Measurements from ENCODE around the gene SLC35F6.
A peak's percentile ranks its signal among the peaks of the same experiment; 100 is the strongest.
"Not testable (repeated sequence)": the region's sequence is repeated elsewhere in the genome, so short reads cannot be mapped to it uniquely, and the experiment has no call there.

SLC35F6 gene

GRCh38 chr2:26746934-26747333 is 17.1 kb upstream of the SLC35F6 start:
- Histone ChIP-seq H3K4me3 (ENCODE audit: low read length) (no peak overlapping the region), H3K36me3 (ENCODE audit: insufficient read depth, low read depth, low read length) (no peaks in the 10 kb centered on the region), H3K4me1 (ENCODE audit: insufficient read depth, low read length) (peaks cover 13% of the 10 kb centered on the region; the same call in 1 of the 2 replicates), H3K27ac (ENCODE audit: low read length) (no peak overlapping the region), H3K9me3 (ENCODE audit: insufficient read depth, low read depth, low read length) (peaks cover 6% of the 10 kb centered on the region), H3K27me3 (ENCODE audit: insufficient read depth, low read length) (peaks cover 23% of the 10 kb centered on the region; the same call in 1 of the 2 replicates), H3K9ac (ENCODE audit: low read depth, low read length) (no peak overlapping the region)

- peak overlapping the region; percentile 54; the same call in 1 of the 2 replicates for H3K4me3 ChIP-seq (ENCODE audit: low read length)
- peak overlapping the region; percentile 56; the same call in 1 of the 2 replicates for H3K9ac ChIP-seq (ENCODE audit: low read depth, low read length)
- H3K4me1 ChIP-seq (ENCODE audit: insufficient read depth, low read length) = peaks cover 24% of the 10 kb centered on the region
- not testable (repeated sequence) for H3K27ac ChIP-seq (ENCODE audit: low read length); H3K36me3 ChIP-seq (ENCODE audit: insufficient read depth, low read depth, low read length); H3K9me3 ChIP-seq (ENCODE audit: insufficient read depth, low read depth, low read length)
- H3K27me3 ChIP-seq (ENCODE audit: insufficient read depth, low read length) = peaks cover 33% of the 10 kb centered on the region; the same call in 1 of the 2 replicates
Observed at GRCh38 chr2:26749787-26750420, 14.2 kb upstream of the SLC35F6 start.

GRCh38 chr2:26750467-26750866 is 13.6 kb upstream of the SLC35F6 start:
- H3K4me3 ChIP-seq (ENCODE audit: low read length) = peak overlapping the region; percentile 54; the same call in 1 of the 2 replicates
- 0 out of 2 replicates have a peak overlapping the region, but pooled peaks have one; percentile 56 for H3K9ac ChIP-seq (ENCODE audit: low read depth, low read length)
- peaks cover 33% of the 10 kb centered on the region; the same call in 1 of the 2 replicates for H3K27me3 ChIP-seq (ENCODE audit: insufficient read depth, low read length)
- not testable (repeated sequence) for H3K36me3 ChIP-seq (ENCODE audit: insufficient read depth, low read depth, low read length); H3K27ac ChIP-seq (ENCODE audit: low read length); H3K9me3 ChIP-seq (ENCODE audit: insufficient read depth, low read depth, low read length)
- peaks cover 30% of the 10 kb centered on the region for H3K4me1 ChIP-seq (ENCODE audit: insufficient read depth, low read length)

- H3K27me3 ChIP-seq (ENCODE audit: insufficient read depth, low read length) = peaks cover 33% of the 10 kb centered on the region; the same call in 1 of the 2 replicates
- H3K9me3 ChIP-seq (ENCODE audit: insufficient read depth, low read depth, low read length) = peaks cover 6% of the 10 kb centered on the region
- H3K36me3 ChIP-seq (ENCODE audit: insufficient read depth, low read depth, low read length) = no peaks in the 10 kb centered on the region
- H3K9ac ChIP-seq (ENCODE audit: low read depth, low read length) = no peak overlapping the region
- H3K4me1 ChIP-seq (ENCODE audit: insufficient read depth, low read length) = peaks cover 37% of the 10 kb centered on the region
- no peak overlapping the region for H3K27ac ChIP-seq (ENCODE audit: low read length)
- no peak overlapping the region for H3K4me3 ChIP-seq (ENCODE audit: low read length)
Observed at GRCh38 chr2:26752656-26753055, 11.4 kb upstream of the SLC35F6 start.

GRCh38 chr2:26754539-26754938 is 9.5 kb upstream of the SLC35F6 start:
- peaks cover 23% of the 10 kb centered on the region; the same call in 1 of the 2 replicates for H3K27me3 ChIP-seq (ENCODE audit: insufficient read depth, low read length)
- H3K9me3 ChIP-seq (ENCODE audit: insufficient read depth, low read depth, low read length) = peaks cover 6% of the 10 kb centered on the region
- H3K36me3 ChIP-seq (ENCODE audit: insufficient read depth, low read depth, low read length) = no peaks in the 10 kb centered on the region
- H3K4me1 ChIP-seq (ENCODE audit: insufficient read depth, low read length) = peaks cover 38% of the 10 kb centered on the region
- H3K27ac ChIP-seq (ENCODE audit: low read length) = no peak overlapping the region
- H3K9ac ChIP-seq (ENCODE audit: low read depth, low read length) = no peak overlapping the region
- no peak overlapping the region for H3K4me3 ChIP-seq (ENCODE audit: low read length)

- no peak overlapping the region for H3K27ac ChIP-seq (ENCODE audit: low read length)
- no peak overlapping the region for H3K4me3 ChIP-seq (ENCODE audit: low read length)
- peaks cover 23% of the 10 kb centered on the region; the same call in 1 of the 2 replicates for H3K27me3 ChIP-seq (ENCODE audit: insufficient read depth, low read length)
- H3K4me1 ChIP-seq (ENCODE audit: insufficient read depth, low read length) = peaks cover 38% of the 10 kb centered on the region
- peaks cover 6% of the 10 kb centered on the region for H3K9me3 ChIP-seq (ENCODE audit: insufficient read depth, low read depth, low read length)
- H3K9ac ChIP-seq (ENCODE audit: low read depth, low read length) = no peak overlapping the region
- no peaks in the 10 kb centered on the region for H3K36me3 ChIP-seq (ENCODE audit: insufficient read depth, low read depth, low read length)
Observed at GRCh38 chr2:26754972-26755670, 9.0 kb upstream of the SLC35F6 start.

GRCh38 chr2:26756337-26756736 is 7.7 kb upstream of the SLC35F6 start:
- Histone ChIP-seq H3K27ac (ENCODE audit: low read length) (no peak overlapping the region), H3K36me3 (ENCODE audit: insufficient read depth, low read depth, low read length) (no peaks in the 10 kb centered on the region), H3K4me1 (ENCODE audit: insufficient read depth, low read length) (peaks cover 30% of the 10 kb centered on the region), H3K9me3 (ENCODE audit: insufficient read depth, low read depth, low read length) (peaks cover 4% of the 10 kb centered on the region), H3K4me3 (ENCODE audit: low read length) (no peak overlapping the region), H3K9ac (ENCODE audit: low read depth, low read length) (no peak overlapping the region), H3K27me3 (ENCODE audit: insufficient read depth, low read length) (peaks cover 16% of the 10 kb centered on the region; the same call in 1 of the 2 replicates)

GRCh38 chr2:26757873-26758789 is 6.0 kb upstream of the SLC35F6 start:
- Histone ChIP-seq H3K4me1 (ENCODE audit: insufficient read depth, low read length) (peaks cover 20% of the 10 kb centered on the region), H3K36me3 (ENCODE audit: insufficient read depth, low read depth, low read length) (no peaks in the 10 kb centered on the region), H3K27ac (ENCODE audit: low read length) (no peak overlapping the region), H3K27me3 (ENCODE audit: insufficient read depth, low read length) (peaks cover 6% of the 10 kb centered on the region; the same call in 1 of the 2 replicates), H3K9me3 (ENCODE audit: insufficient read depth, low read depth, low read length) (no peaks in the 10 kb centered on the region), H3K9ac (ENCODE audit: low read depth, low read length) (peak overlapping the region; percentile 31; the same call in 1 of the 2 replicates), H3K4me3 (ENCODE audit: low read length) (no peak overlapping the region)

GRCh38 chr2:26758790-26759321 is 5.2 kb upstream of the SLC35F6 start:
- H3K4me3 ChIP-seq (ENCODE audit: low read length) = no peak overlapping the region
- no peak overlapping the region for H3K9ac ChIP-seq (ENCODE audit: low read depth, low read length)
- no peaks in the 10 kb centered on the region for H3K9me3 ChIP-seq (ENCODE audit: insufficient read depth, low read depth, low read length)
- H3K4me1 ChIP-seq (ENCODE audit: insufficient read depth, low read length) = peaks cover 20% of the 10 kb centered on the region
- H3K27ac ChIP-seq (ENCODE audit: low read length) = no peak overlapping the region
- H3K36me3 ChIP-seq (ENCODE audit: insufficient read depth, low read depth, low read length) = no peaks in the 10 kb centered on the region
- peaks cover 2% of the 10 kb centered on the region; the same call in 1 of the 2 replicates for H3K27me3 ChIP-seq (ENCODE audit: insufficient read depth, low read length)

- Histone ChIP-seq H3K9ac (ENCODE audit: low read depth, low read length) (no peak overlapping the region), H3K4me3 (ENCODE audit: low read length) (no peak overlapping the region), H3K36me3 (ENCODE audit: insufficient read depth, low read depth, low read length) (no peaks in the 10 kb centered on the region), H3K27ac (ENCODE audit: low read length) (no peak overlapping the region), H3K9me3 (ENCODE audit: insufficient read depth, low read depth, low read length) (no peaks in the 10 kb centered on the region), H3K27me3 (ENCODE audit: insufficient read depth, low read length) (peaks cover 6% of the 10 kb centered on the region; the same call in 1 of the 2 replicates), H3K4me1 (ENCODE audit: insufficient read depth, low read length) (peaks cover 19% of the 10 kb centered on the region)
Observed at GRCh38 chr2:26759845-26760244, 4.2 kb upstream of the SLC35F6 start.

GRCh38 chr2:26760991-26761390 is 3.1 kb upstream of the SLC35F6 start:
- H3K27me3 ChIP-seq (ENCODE audit: insufficient read depth, low read length) = peaks cover 10% of the 10 kb centered on the region; the same call in 1 of the 2 replicates
- H3K36me3 ChIP-seq (ENCODE audit: insufficient read depth, low read depth, low read length); H3K27ac ChIP-seq (ENCODE audit: low read length); H3K4me1 ChIP-seq (ENCODE audit: insufficient read depth, low read length); H3K9me3 ChIP-seq (ENCODE audit: insufficient read depth, low read depth, low read length); H3K4me3 ChIP-seq (ENCODE audit: low read length); H3K9ac ChIP-seq (ENCODE audit: low read depth, low read length): not testable (repeated sequence)

All from iPS-20b (cell line).